PC-9 (cell line): ENCODE measurements around the gene HTR4. TPM values are rescaled to one million over a fixed set of nuclear protein-coding genes. Genes with fewer than 3 reads are reported as not detected.

Experiments used
- BruUV-seq: library from RNA; stranded (reverse); fragments of 400-500 nt; replicated peaks from 2 replicates; lab custom pipeline; 2021; lab: Mats Ljungman, UMichigan
- CTCF ChIA-PET: fragments of 300-600 bp; sonication (Branson Sonifier 250); formaldehyde crosslinking; loops from one replicate; lab custom pipeline; 2022; ENCODE audit warnings: antibody characterized with exemption; lab: Charles Lee
- POLR2A ChIA-PET: fragments of 300-600 bp; sonication (Branson Sonifier 250); formaldehyde crosslinking; loops from one replicate; lab custom pipeline; 2022; ENCODE audit warnings: antibody characterized with exemption; ENCODE audit not compliant: unreplicated experiment; lab: Charles Lee
- DNase-seq, 2 experiments: peaks; one replicate each; pipeline versions ENCODE4 v3.0.0 to v3.0.0-alpha.2; 2015 to 2022; ENCODE audit warnings: mixed read lengths in 1 of 2
- H2AFZ ChIP-seq: fragments of 200-600 bp; sonication (generic); 2 replicates; pipeline ENCODE4 v1.8.1; 2017; ENCODE audit warnings: antibody characterized with exemption
- H3F3A ChIP-seq: fragments of 200-600 bp; sonication (generic); 2 replicates; pipeline ENCODE4 v1.8.1; 2017; ENCODE audit warnings: antibody characterized with exemption, mild to moderate bottlenecking, low read depth; ENCODE audit not compliant: insufficient read depth
- H3K27ac ChIP-seq: fragments of 200-600 bp; sonication (generic); 2 replicates; pipeline ENCODE4 v1.6.1; 2016; ENCODE audit warnings: mixed run types
- H3K27me3 ChIP-seq: fragments of 200-600 bp; sonication (generic); 2 replicates; pipeline ENCODE4 v1.6.1; 2016; ENCODE audit warnings: low read depth, mixed run types; ENCODE audit not compliant: insufficient read depth
- H3K36me3 ChIP-seq: fragments of 200-600 bp; sonication (generic); 2 replicates; pipeline ENCODE4 v1.6.1; 2016; ENCODE audit warnings: low read depth, mixed run types
- H3K4me1 ChIP-seq: fragments of 200-600 bp; sonication (generic); replicated peaks from 2 replicates; pipeline ENCODE4 v1.6.1; 2016; ENCODE audit warnings: mixed run types; ENCODE audit not compliant: insufficient read depth
- H3K4me2 ChIP-seq: fragments of 200-600 bp; sonication (generic); 2 replicates; pipeline ENCODE4 v1.6.1; 2017; ENCODE audit warnings: mixed run types
- H3K4me3 ChIP-seq: fragments of 200-600 bp; sonication (generic); 2 replicates; pipeline ENCODE4 v1.6.1; 2016; ENCODE audit warnings: mixed run types
- H3K79me2 ChIP-seq: fragments of 200-600 bp; sonication (generic); 2 replicates; pipeline ENCODE4 v1.6.1; 2017; ENCODE audit warnings: low read depth, mixed run types
- H3K9me2 ChIP-seq: fragments of 200-600 bp; sonication (generic); 2 replicates; pipeline ENCODE4 v1.8.1; 2017; ENCODE audit warnings: mild to moderate bottlenecking; ENCODE audit not compliant: insufficient read depth
- H3K9me3 ChIP-seq: fragments of 200-600 bp; sonication (generic); 2 replicates; pipeline ENCODE4 v1.8.1; 2016; ENCODE audit warnings: low read depth; ENCODE audit not compliant: insufficient read depth
- H4K20me1 ChIP-seq: fragments of 200-600 bp; sonication (generic); 2 replicates; pipeline ENCODE4 v1.8.1; 2017; ENCODE audit not compliant: insufficient read depth
- CTCF ChIP-seq: fragments of 200-600 bp; sonication (generic); conservative IDR thresholded peaks from 2 replicates; pipeline ENCODE4 v1.6.1; 2017; ENCODE audit warnings: mixed run types, antibody characterized with exemption, mild to moderate bottlenecking, moderate library complexity
- EZH2 ChIP-seq: fragments of 200-600 bp; sonication (generic); IDR thresholded peaks from 2 replicates; pipeline ENCODE4 v1.8.0; 2017; ENCODE audit warnings: antibody characterized with exemption, low read depth
- intact Hi-C: fragments of 100-400 bp; cut with micrococcal nuclease; formaldehyde crosslinking; loops from one replicate; pipeline ENCODE4 v1.10.0; 2022; ENCODE audit not compliant: unreplicated experiment
- total RNA-seq: library from RNA; stranded (reverse); gene quantifications from 2 replicates; pipeline ENCODE4 v1.2.3, GENCODE V29; 2021

Gene HTR4
- total RNA-seq, 1 experiment from 2014 or later = not detected

GRCh38 chr5:148639081-148639480 lies 15.2 kb downstream of the HTR4 start:
- Histone ChIP-seq H3K36me3 (no peaks in the 10 kb centered on the region), H3K79me2 (no peaks in the 10 kb centered on the region), H3F3A (no peaks in the 10 kb centered on the region), H3K4me1 (no peaks in the 10 kb centered on the region), H3K4me2 (no peak overlapping the region), H3K9me2 (no peaks in the 10 kb centered on the region), H3K4me3 (no peak overlapping the region), H3K27me3 (no peaks in the 10 kb centered on the region), H2AFZ (no peak overlapping the region), H4K20me1 (no peaks in the 10 kb centered on the region), H3K27ac (no peak overlapping the region), H3K9me3 (no peaks in the 10 kb centered on the region)
- intact Hi-C loops = no loop called here
- ChIA-PET POLR2A (no interaction called here), CTCF (no interaction called here)
- BruUV-seq = no TSS peak
- TF ChIP-seq EZH2 (no peak), CTCF (no peak)
- no peak for DNase-seq

GRCh38 chr5:148636353-148636752 lies 18.0 kb downstream of the HTR4 start:
- H3F3A ChIP-seq = no peaks in the 10 kb centered on the region
- H3K4me3 ChIP-seq = no peak overlapping the region
- H3K79me2 ChIP-seq = no peaks in the 10 kb centered on the region
- no peak for DNase-seq
- H3K27ac ChIP-seq = no peak overlapping the region
- H3K9me3 ChIP-seq = no peaks in the 10 kb centered on the region
- H3K4me2 ChIP-seq = no peak overlapping the region
- no peaks in the 10 kb centered on the region for H4K20me1 ChIP-seq
- BruUV-seq = no TSS peak
- H2AFZ ChIP-seq = peak overlapping the region; percentile 6; the same call in 1 of the 2 replicates
- no peak for TF ChIP-seq CTCF
- no peak for TF ChIP-seq EZH2
- intact Hi-C loops = no loop called here
- no peaks in the 10 kb centered on the region for H3K27me3 ChIP-seq
- H3K9me2 ChIP-seq = no peaks in the 10 kb centered on the region
- POLR2A ChIA-PET = no interaction called here
- H3K36me3 ChIP-seq = no peaks in the 10 kb centered on the region
- CTCF ChIA-PET = no interaction called here
- H3K4me1 ChIP-seq = no peaks in the 10 kb centered on the region

GRCh38 chr5:148635321-148636083 lies 18.8 kb downstream of the HTR4 start:
- Histone ChIP-seq H3K79me2 (no peaks in the 10 kb centered on the region), H3K4me2 (no peak overlapping the region), H3K27ac (no peak overlapping the region), H4K20me1 (no peaks in the 10 kb centered on the region), H3K9me3 (no peaks in the 10 kb centered on the region), H3K4me1 (no peaks in the 10 kb centered on the region), H3K36me3 (no peaks in the 10 kb centered on the region), H3F3A (no peaks in the 10 kb centered on the region), H2AFZ (no peak overlapping the region), H3K9me2 (no peaks in the 10 kb centered on the region), H3K4me3 (no peak overlapping the region), H3K27me3 (no peaks in the 10 kb centered on the region)
- BruUV-seq = no TSS peak
- intact Hi-C loops = no loop called here
- TF ChIP-seq EZH2 = no peak
- no peak for TF ChIP-seq CTCF
- CTCF ChIA-PET = no interaction called here
- DNase-seq = no peak
- POLR2A ChIA-PET = no interaction called here
